ENCODE data around the gene POC1A. TPM values are rescaled to one million over a fixed set of nuclear protein-coding genes. Genes with fewer than 3 reads are reported as not detected.

Gene POC1A
- polyA plus RNA-seq, 1 donor, result 5.9 TPM

GRCh38 chr3:52144796-52145735 is 9.2 kb downstream of the POC1A start:
- H3K9me3 ChIP-seq (ENCODE audit: control insufficient read depth, low read depth, low read length), result no peaks in the 10 kb centered on the region
- no CpG with 5 or more reads among the region's 11 CpGs for WGBS (ENCODE audit: insufficient coverage, low lambda C conversion rate)
- no peaks in the 10 kb centered on the region for H3K4me1 ChIP-seq (ENCODE audit: control insufficient read depth, insufficient read depth, low read length)
- H3K4me3 ChIP-seq (ENCODE audit: low read length), result no peak overlapping the region
- no peak overlapping the region for H3K27ac ChIP-seq (ENCODE audit: low read length)
- no peak for DNase-seq
- no peaks in the 10 kb centered on the region for H3K27me3 ChIP-seq (ENCODE audit: control insufficient read depth, insufficient read depth, low read length)
- peaks cover 16% of the 10 kb centered on the region for H3K36me3 ChIP-seq (ENCODE audit: control insufficient read depth, insufficient read depth, low read length)

- H3K4me1 ChIP-seq (ENCODE audit: control insufficient read depth, insufficient read depth, low read length), result no peaks in the 10 kb centered on the region
- H3K9me3 ChIP-seq (ENCODE audit: control insufficient read depth, low read depth, low read length), result no peaks in the 10 kb centered on the region
- no peaks in the 10 kb centered on the region for H3K27me3 ChIP-seq (ENCODE audit: control insufficient read depth, insufficient read depth, low read length)
- H3K36me3 ChIP-seq (ENCODE audit: control insufficient read depth, insufficient read depth, low read length), result peaks cover 14% of the 10 kb centered on the region
- peak; percentile 63 to 76 for DNase-seq
- no peak overlapping the region for H3K4me3 ChIP-seq (ENCODE audit: low read length)
- no peak overlapping the region for H3K27ac ChIP-seq (ENCODE audit: low read length)
- whole genome bisulfite sequencing (ENCODE audit: insufficient coverage, low lambda C conversion rate), result no CpG with 5 or more reads among the region's 3 CpGs
Observed at GRCh38 chr3:52144034-52144795, 10.0 kb downstream of the POC1A start.

- H3K4me1 ChIP-seq (ENCODE audit: control insufficient read depth, insufficient read depth, low read length), result no peaks in the 10 kb centered on the region
- no CpG with 5 or more reads among the region's 3 CpGs for WGBS (ENCODE audit: insufficient coverage, low lambda C conversion rate)
- H3K27me3 ChIP-seq (ENCODE audit: control insufficient read depth, insufficient read depth, low read length), result no peaks in the 10 kb centered on the region
- no peaks in the 10 kb centered on the region for H3K9me3 ChIP-seq (ENCODE audit: control insufficient read depth, low read depth, low read length)
- no peak for DNase-seq
- H3K36me3 ChIP-seq (ENCODE audit: control insufficient read depth, insufficient read depth, low read length), result peaks cover 9% of the 10 kb centered on the region
- H3K4me3 ChIP-seq (ENCODE audit: low read length), result no peak overlapping the region
- no peak overlapping the region for H3K27ac ChIP-seq (ENCODE audit: low read length)
Observed at GRCh38 chr3:52143616-52144015, 10.6 kb downstream of the POC1A start.

- H3K27ac ChIP-seq (ENCODE audit: low read length), result no peak overlapping the region
- WGBS (ENCODE audit: insufficient coverage, low lambda C conversion rate), result no CpG with 5 or more reads among the region's 4 CpGs
- H3K9me3 ChIP-seq (ENCODE audit: control insufficient read depth, low read depth, low read length), result no peaks in the 10 kb centered on the region
- H3K27me3 ChIP-seq (ENCODE audit: control insufficient read depth, insufficient read depth, low read length), result no peaks in the 10 kb centered on the region
- DNase-seq, result no peak
- H3K4me1 ChIP-seq (ENCODE audit: control insufficient read depth, insufficient read depth, low read length), result no peaks in the 10 kb centered on the region
- H3K36me3 ChIP-seq (ENCODE audit: control insufficient read depth, insufficient read depth, low read length), result peaks cover 9% of the 10 kb centered on the region
- no peak overlapping the region for H3K4me3 ChIP-seq (ENCODE audit: low read length)
Observed at GRCh38 chr3:52143156-52143555, 11.1 kb downstream of the POC1A start.

GRCh38 chr3:52141751-52142150 is 12.5 kb downstream of the POC1A start:
- WGBS (ENCODE audit: insufficient coverage, low lambda C conversion rate), result no CpG with 5 or more reads among the region's 7 CpGs
- H3K36me3 ChIP-seq (ENCODE audit: control insufficient read depth, insufficient read depth, low read length), result peaks cover 9% of the 10 kb centered on the region

GRCh38 chr3:52140769-52141168 is 13.5 kb downstream of the POC1A start:
- Histone ChIP-seq H3K4me1 (ENCODE audit: control insufficient read depth, insufficient read depth, low read length) (no peaks in the 10 kb centered on the region), H3K4me3 (ENCODE audit: low read length) (no peak overlapping the region), H3K27ac (ENCODE audit: low read length) (no peak overlapping the region), H3K36me3 (ENCODE audit: control insufficient read depth, insufficient read depth, low read length) (peaks cover 5% of the 10 kb centered on the region), H3K27me3 (ENCODE audit: control insufficient read depth, insufficient read depth, low read length) (no peaks in the 10 kb centered on the region), H3K9me3 (ENCODE audit: control insufficient read depth, low read depth, low read length) (no peaks in the 10 kb centered on the region)
- no CpG with 5 or more reads among the region's 5 CpGs for WGBS (ENCODE audit: insufficient coverage, low lambda C conversion rate)
- DNase-seq, result no peak

More at GRCh38 chr3:52141751-52142150, 12.5 kb downstream of the POC1A start:
- no peak overlapping the region for H3K4me3 ChIP-seq (ENCODE audit: low read length)
- no peak for DNase-seq
- no peak overlapping the region for H3K27ac ChIP-seq (ENCODE audit: low read length)
- no peaks in the 10 kb centered on the region for H3K9me3 ChIP-seq (ENCODE audit: control insufficient read depth, low read depth, low read length)
- no peaks in the 10 kb centered on the region for H3K4me1 ChIP-seq (ENCODE audit: control insufficient read depth, insufficient read depth, low read length)
- no peaks in the 10 kb centered on the region for H3K27me3 ChIP-seq (ENCODE audit: control insufficient read depth, insufficient read depth, low read length)

GRCh38 chr3:52140000-52140399 is 14.2 kb downstream of the POC1A start:
- no peak for DNase-seq
- Histone ChIP-seq H3K27me3 (ENCODE audit: control insufficient read depth, insufficient read depth, low read length) (no peaks in the 10 kb centered on the region), H3K9me3 (ENCODE audit: control insufficient read depth, low read depth, low read length) (no peaks in the 10 kb centered on the region), H3K4me3 (ENCODE audit: low read length) (no peak overlapping the region), H3K36me3 (ENCODE audit: control insufficient read depth, insufficient read depth, low read length) (peaks cover 5% of the 10 kb centered on the region), H3K4me1 (ENCODE audit: control insufficient read depth, insufficient read depth, low read length) (no peaks in the 10 kb centered on the region), H3K27ac (ENCODE audit: low read length) (no peak overlapping the region)
- WGBS (ENCODE audit: insufficient coverage, low lambda C conversion rate), result no CpG with 5 or more reads among the region's 9 CpGs

- no CpG with 5 or more reads among the region's 7 CpGs for WGBS (ENCODE audit: insufficient coverage, low lambda C conversion rate)
- no peak overlapping the region for H3K4me3 ChIP-seq (ENCODE audit: low read length)
- no peaks in the 10 kb centered on the region for H3K4me1 ChIP-seq (ENCODE audit: control insufficient read depth, insufficient read depth, low read length)
- no peak for DNase-seq
- no peaks in the 10 kb centered on the region for H3K9me3 ChIP-seq (ENCODE audit: control insufficient read depth, low read depth, low read length)
- peaks cover 5% of the 10 kb centered on the region for H3K36me3 ChIP-seq (ENCODE audit: control insufficient read depth, insufficient read depth, low read length)
- H3K27me3 ChIP-seq (ENCODE audit: control insufficient read depth, insufficient read depth, low read length), result no peaks in the 10 kb centered on the region
- H3K27ac ChIP-seq (ENCODE audit: low read length), result no peak overlapping the region
Observed at GRCh38 chr3:52137311-52137710, 16.9 kb downstream of the POC1A start.

- no CpG with 5 or more reads among the region's 9 CpGs for WGBS (ENCODE audit: insufficient coverage, low lambda C conversion rate)
- H3K4me3 ChIP-seq (ENCODE audit: low read length), result no peak overlapping the region
- H3K4me1 ChIP-seq (ENCODE audit: control insufficient read depth, insufficient read depth, low read length), result no peaks in the 10 kb centered on the region
- no peaks in the 10 kb centered on the region for H3K27me3 ChIP-seq (ENCODE audit: control insufficient read depth, insufficient read depth, low read length)
- H3K36me3 ChIP-seq (ENCODE audit: control insufficient read depth, insufficient read depth, low read length), result peaks cover 3% of the 10 kb centered on the region
- H3K9me3 ChIP-seq (ENCODE audit: control insufficient read depth, low read depth, low read length), result no peaks in the 10 kb centered on the region
- H3K27ac ChIP-seq (ENCODE audit: low read length), result no peak overlapping the region
- no peak for DNase-seq
Observed at GRCh38 chr3:52136513-52136912, 17.7 kb downstream of the POC1A start.

GRCh38 chr3:52135332-52135731 is 18.9 kb downstream of the POC1A start:
- no peaks in the 10 kb centered on the region for H3K27me3 ChIP-seq (ENCODE audit: control insufficient read depth, insufficient read depth, low read length)

More at GRCh38 chr3:52135332-52135731, 18.9 kb downstream of the POC1A start:
- peaks cover 3% of the 10 kb centered on the region for H3K36me3 ChIP-seq (ENCODE audit: control insufficient read depth, insufficient read depth, low read length)
- no peak overlapping the region for H3K4me3 ChIP-seq (ENCODE audit: low read length)
- no peaks in the 10 kb centered on the region for H3K9me3 ChIP-seq (ENCODE audit: control insufficient read depth, low read depth, low read length)
- WGBS (ENCODE audit: insufficient coverage, low lambda C conversion rate), result no CpG with 5 or more reads among the region's 4 CpGs
- no peak overlapping the region for H3K27ac ChIP-seq (ENCODE audit: low read length)
- no peaks in the 10 kb centered on the region for H3K4me1 ChIP-seq (ENCODE audit: control insufficient read depth, insufficient read depth, low read length)
- no peak for DNase-seq

All from large intestine (tissue), 3 donors.